Endothelial cell (in vitro differentiated cells): ENCODE data around the gene NHLH1. TPM values are rescaled to one million over a fixed set of nuclear protein-coding genes. Genes with fewer than 3 reads are reported as not detected.

Experiments
- DNase-seq: peaks from one replicate; pipeline ENCODE4 v3.0.0; 2021; ENCODE audit warnings: low spot score
- H3K27ac Mint-ChIP-seq: one replicate; pipeline ENCODE4 v1.8.0; 2021; ENCODE audit warnings: mixed read lengths, inconsistent platforms; ENCODE audit not compliant: unreplicated experiment
- H3K27me3 Mint-ChIP-seq: one replicate; pipeline ENCODE4 v1.8.0; 2021; ENCODE audit warnings: mild to moderate bottlenecking, moderate library complexity, mixed read lengths, inconsistent platforms; ENCODE audit not compliant: unreplicated experiment
- H3K36me3 Mint-ChIP-seq: one replicate; pipeline ENCODE4 v1.8.0; 2021; ENCODE audit warnings: mild to moderate bottlenecking, low read depth, mixed read lengths, inconsistent platforms; ENCODE audit not compliant: unreplicated experiment
- H3K4me1 Mint-ChIP-seq: one replicate; pipeline ENCODE4 v1.8.0; 2021; ENCODE audit warnings: mild to moderate bottlenecking, mixed read lengths, inconsistent platforms; ENCODE audit not compliant: unreplicated experiment
- H3K4me3 Mint-ChIP-seq: one replicate; pipeline ENCODE4 v1.8.0; 2021; ENCODE audit warnings: mild to moderate bottlenecking, mixed read lengths, inconsistent platforms; ENCODE audit not compliant: unreplicated experiment
- H3K9me3 Mint-ChIP-seq: one replicate; pipeline ENCODE4 v1.8.0; 2021; ENCODE audit warnings: mixed read lengths, inconsistent platforms; ENCODE audit not compliant: unreplicated experiment
- total RNA-seq: library from RNA; stranded (reverse); fragmentation: NEBNext Ultra II Directional; extraction: Animal tissue kit (Norgen Biotek cat#: 25700); gene quantifications from one replicate; pipeline ENCODE4 v1.2.1, GENCODE V29; 2021; ENCODE audit not compliant: unreplicated experiment
- TF ChIP-seq, protein P1 (sequence below): fragments of 200-600 bp; sonication (generic); IDR thresholded peaks from one replicate; pipeline ENCODE4 v1.5.0; 2021; ENCODE audit warnings: antibody characterized with exemption; ENCODE audit not compliant: unreplicated experiment

The NHLH1 gene
- total RNA-seq, 1 donor from 2014 or later = 1.2 TPM

DNA sequence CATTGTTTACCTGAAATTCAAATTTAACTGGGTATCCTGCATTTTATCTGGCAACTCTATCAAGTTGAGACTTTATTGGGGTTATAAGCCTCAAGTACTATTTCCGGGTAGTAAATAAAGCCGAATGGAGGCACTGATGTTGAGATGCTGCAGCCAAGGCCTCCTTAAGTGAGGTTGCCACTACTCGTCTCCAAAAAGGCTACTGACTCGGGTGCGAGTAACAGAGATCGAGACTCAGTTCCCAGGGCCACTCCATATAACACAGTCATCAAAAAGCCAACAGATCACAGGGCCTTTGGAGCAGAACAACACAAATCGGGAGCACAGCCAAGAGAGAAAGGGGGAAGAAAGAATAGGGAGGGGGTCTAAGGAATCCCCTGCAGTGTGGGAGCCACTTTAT, 24.3 kb upstream of the NHLH1 start:
- TF ChIP-seq, protein P1, sequence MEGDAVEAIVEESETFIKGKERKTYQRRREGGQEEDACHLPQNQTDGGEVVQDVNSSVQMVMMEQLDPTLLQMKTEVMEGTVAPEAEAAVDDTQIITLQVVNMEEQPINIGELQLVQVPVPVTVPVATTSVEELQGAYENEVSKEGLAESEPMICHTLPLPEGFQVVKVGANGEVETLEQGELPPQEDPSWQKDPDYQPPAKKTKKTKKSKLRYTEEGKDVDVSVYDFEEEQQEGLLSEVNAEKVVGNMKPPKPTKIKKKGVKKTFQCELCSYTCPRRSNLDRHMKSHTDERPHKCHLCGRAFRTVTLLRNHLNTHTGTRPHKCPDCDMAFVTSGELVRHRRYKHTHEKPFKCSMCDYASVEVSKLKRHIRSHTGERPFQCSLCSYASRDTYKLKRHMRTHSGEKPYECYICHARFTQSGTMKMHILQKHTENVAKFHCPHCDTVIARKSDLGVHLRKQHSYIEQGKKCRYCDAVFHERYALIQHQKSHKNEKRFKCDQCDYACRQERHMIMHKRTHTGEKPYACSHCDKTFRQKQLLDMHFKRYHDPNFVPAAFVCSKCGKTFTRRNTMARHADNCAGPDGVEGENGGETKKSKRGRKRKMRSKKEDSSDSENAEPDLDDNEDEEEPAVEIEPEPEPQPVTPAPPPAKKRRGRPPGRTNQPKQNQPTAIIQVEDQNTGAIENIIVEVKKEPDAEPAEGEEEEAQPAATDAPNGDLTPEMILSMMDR = no peak
- Mint-ChIP-seq H3K36me3 (peaks cover 34% of the 10 kb centered on the region), H3K27ac (peak overlapping the region; percentile 100), H3K9me3 (no peaks in the 10 kb centered on the region), H3K27me3 (peaks cover 5% of the 10 kb centered on the region), H3K4me1 (peaks cover 44% of the 10 kb centered on the region), H3K4me3 (peak overlapping the region; percentile 100)
- no peak for DNase-seq

DNA sequence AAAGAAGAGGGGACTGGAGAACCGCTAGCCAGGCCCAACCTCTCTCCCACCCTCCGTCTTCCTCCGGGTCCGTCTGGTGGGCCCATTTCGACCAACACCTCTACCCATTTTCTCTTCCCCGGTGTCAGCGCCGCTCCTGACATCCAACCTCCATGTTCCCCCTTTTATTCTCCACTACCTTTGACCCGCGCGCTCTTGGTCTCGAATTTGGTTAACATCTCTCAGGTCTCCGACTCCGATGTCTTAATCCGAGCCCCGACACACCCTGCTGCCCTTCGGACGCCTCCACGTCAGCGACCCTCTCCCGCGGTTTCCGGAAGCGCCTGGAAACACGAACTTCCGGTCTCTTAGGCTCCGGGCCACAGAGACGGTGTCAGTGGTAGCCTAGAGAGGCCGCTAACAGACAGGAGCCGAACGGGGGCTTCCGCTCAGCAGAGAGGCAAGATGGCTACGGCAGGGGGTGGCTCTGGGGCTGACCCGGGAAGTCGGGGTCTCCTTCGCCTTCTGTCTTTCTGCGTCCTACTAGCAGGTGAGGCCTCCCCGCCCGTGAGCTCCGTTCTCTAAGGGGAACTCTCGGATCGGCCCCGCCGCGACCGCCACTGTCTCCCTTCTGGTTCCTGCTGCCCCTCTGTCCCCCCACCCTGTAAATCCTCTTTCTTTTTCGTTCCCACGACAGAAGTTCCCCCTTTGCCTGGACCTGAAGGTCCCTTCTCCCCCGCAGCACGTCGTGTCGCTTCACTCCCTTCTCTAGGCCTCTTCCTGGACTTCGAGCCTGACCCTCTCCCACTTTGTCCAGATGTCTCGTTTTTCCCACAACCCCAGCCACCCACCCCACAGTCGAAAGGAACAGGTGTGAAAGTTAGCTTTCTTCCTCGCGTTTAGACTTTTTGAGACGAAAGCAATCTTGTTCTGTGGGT, 23.7 kb upstream of the NHLH1 start, which contains the start of the genes COPA and NCSTN:
TSS of gene COPA (minus strand) at position 298 of the 917 bp plus-strand sequence. CDS start at position 218, 80 bp downstream.
TSS of gene NCSTN (plus strand) at position 431 of the 917 bp plus-strand sequence. CDS start at position 445, 14 bp downstream.
- no peaks in the 10 kb centered on the region for H3K9me3 Mint-ChIP-seq
- H3K27ac Mint-ChIP-seq = peak within 1 kb of the TSS; percentile 100
- peaks cover 5% of the 10 kb centered on the region for H3K27me3 Mint-ChIP-seq
- TF ChIP-seq, protein P1 = no peak
- peaks cover 30% of the 10 kb centered on the region for H3K36me3 Mint-ChIP-seq
- peaks cover 44% of the 10 kb centered on the region for H3K4me1 Mint-ChIP-seq
- peak; percentile 87 for DNase-seq
- H3K4me3 Mint-ChIP-seq = peak within 1 kb of the TSS; percentile 100

DNA sequence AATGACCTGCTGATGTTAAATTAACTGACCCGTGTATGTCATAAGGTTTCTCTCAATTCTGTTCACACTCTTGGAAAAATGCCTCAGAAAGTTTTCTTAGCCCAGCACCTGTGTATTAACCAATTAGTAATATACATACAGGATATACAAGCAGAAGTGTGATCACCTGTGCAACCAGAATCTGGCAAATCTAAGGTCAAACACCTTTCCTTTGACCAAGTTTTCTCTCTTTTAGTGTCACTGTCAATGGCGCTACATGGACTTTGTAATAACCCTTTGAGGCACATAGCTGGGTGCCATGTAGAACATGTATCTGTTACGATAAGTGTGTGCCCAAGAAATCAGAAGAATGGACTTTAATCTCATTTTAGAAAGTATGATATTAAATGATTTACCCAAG, 22.6 kb upstream of the NHLH1 start:
- H3K9me3 Mint-ChIP-seq = no peaks in the 10 kb centered on the region
- peaks cover 19% of the 10 kb centered on the region for H3K36me3 Mint-ChIP-seq
- peak overlapping the region; percentile 100 for H3K27ac Mint-ChIP-seq
- TF ChIP-seq, protein P1 = no peak
- H3K27me3 Mint-ChIP-seq = peaks cover 5% of the 10 kb centered on the region
- DNase-seq = no peak
- H3K4me1 Mint-ChIP-seq = peaks cover 44% of the 10 kb centered on the region
- H3K4me3 Mint-ChIP-seq = peak overlapping the region; percentile 100

DNA sequence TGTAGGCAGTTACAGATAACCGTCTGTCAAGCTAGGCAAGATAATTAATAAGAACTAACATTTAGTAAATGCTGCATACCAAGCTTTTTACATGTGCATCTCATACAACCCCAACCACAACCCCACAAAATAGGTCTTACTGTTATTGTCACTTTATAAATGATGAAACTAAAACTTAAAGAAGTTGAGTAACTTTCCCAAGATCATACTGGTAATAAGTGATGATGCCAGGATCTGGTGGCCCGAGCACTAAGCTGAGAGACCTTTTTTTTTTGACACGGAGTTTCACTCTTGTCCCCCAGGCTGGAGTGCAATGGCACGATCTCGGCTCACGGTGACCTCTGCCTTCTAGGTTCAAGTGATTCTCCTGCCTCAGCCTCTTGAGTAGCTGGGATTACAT, 21.9 kb upstream of the NHLH1 start:
- peak overlapping the region; percentile 81 for H3K4me3 Mint-ChIP-seq
- TF ChIP-seq, protein P1 = no peak
- peak overlapping the region; percentile 42 for H3K27ac Mint-ChIP-seq
- H3K9me3 Mint-ChIP-seq = no peaks in the 10 kb centered on the region
- H3K36me3 Mint-ChIP-seq = peaks cover 14% of the 10 kb centered on the region
- no peak for DNase-seq
- H3K27me3 Mint-ChIP-seq = peaks cover 8% of the 10 kb centered on the region
- H3K4me1 Mint-ChIP-seq = peaks cover 44% of the 10 kb centered on the region

DNA sequence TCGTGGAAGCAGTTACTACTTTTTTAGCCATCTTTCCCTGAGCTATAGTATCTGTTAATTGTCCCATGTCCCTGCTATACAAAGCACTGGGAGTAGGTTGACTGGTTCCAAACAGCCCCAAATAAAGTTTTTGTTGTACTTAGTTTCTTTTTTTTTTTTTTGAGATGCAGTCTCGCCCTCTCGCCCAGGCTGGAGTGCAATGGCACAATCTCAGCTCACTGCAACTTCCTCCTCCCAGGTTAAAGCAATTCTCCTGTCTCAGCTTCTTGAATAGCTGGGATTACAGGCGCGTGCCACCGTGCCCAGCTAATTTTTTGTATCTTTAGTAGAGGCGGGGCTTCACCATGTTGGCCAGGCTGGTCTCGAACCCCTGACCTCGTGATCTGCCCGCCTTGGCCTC, 20.4 kb upstream of the NHLH1 start:
- DNase-seq = no peak
- Mint-ChIP-seq H3K9me3 (no peaks in the 10 kb centered on the region), H3K4me1 (peaks cover 31% of the 10 kb centered on the region), H3K4me3 (no peak overlapping the region), H3K36me3 (peaks cover 23% of the 10 kb centered on the region), H3K27ac (no peak overlapping the region), H3K27me3 (peaks cover 8% of the 10 kb centered on the region)
- TF ChIP-seq, protein P1 = no peak
